Breast epithelium (tissue), 3 donors: ENCODE results near the gene YPEL1.

ENCODE experiments used
- CTCF ChIP-seq, 3 donors: fragments of 450-650 bp; IDR thresholded peaks; one replicate each; pipeline ENCODE4 v1.5.1; 2016 to 2017; ENCODE audit warnings: antibody characterized with exemption in 3 of 3, mild to moderate bottlenecking in 3 of 3, moderate library complexity in 3 of 3
- POLR2A ChIP-seq: fragments of 450-650 bp; IDR thresholded peaks from one replicate; pipeline ENCODE4 v1.6.1; 2016; ENCODE audit warnings: antibody characterized with exemption, mild to moderate bottlenecking, moderate library complexity
- POLR2AphosphoS5 ChIP-seq, 3 donors: sonication (generic); formaldehyde crosslinking; IDR thresholded peaks; one replicate each; pipeline ENCODE4 v1.6.1; 2017; ENCODE audit warnings: antibody characterized with exemption in 3 of 3

DNA sequence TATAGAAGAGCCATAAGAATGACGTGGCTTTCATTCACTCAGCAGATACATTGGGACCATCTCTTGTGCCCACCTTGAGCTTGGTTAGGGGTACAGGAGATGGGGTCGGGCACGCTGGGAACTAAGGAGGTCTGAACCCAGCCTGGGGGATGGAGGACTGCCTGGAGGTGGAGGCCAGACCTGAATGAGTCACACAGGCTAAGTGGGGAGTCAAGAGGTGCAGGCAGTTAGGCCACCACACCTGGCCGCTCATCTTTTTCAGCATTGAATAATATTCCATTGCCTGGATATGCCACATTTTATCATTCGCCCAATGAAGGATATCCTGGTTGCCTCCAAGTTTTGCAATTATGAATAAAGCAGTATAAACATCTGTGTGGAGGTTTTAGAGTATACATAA is 73.6 kb downstream of the YPEL1 start:
- TF ChIP-seq CTCF (IDR thresholded peaks at IDR 0.05) = no peak
- no peak for TF ChIP-seq POLR2A
- TF ChIP-seq POLR2AphosphoS5 (IDR thresholded peaks at IDR 0.05) = no peak
